CD4-positive, alpha-beta T cell treated with Interleukin-21 for 1 hour (primary cell): ENCODE measurements around the gene ALPL.

Experiments used
- DNase-seq: peaks from one replicate; pipeline ENCODE4 v3.0.0-alpha.2; 2020

The ALPL gene

DNA sequence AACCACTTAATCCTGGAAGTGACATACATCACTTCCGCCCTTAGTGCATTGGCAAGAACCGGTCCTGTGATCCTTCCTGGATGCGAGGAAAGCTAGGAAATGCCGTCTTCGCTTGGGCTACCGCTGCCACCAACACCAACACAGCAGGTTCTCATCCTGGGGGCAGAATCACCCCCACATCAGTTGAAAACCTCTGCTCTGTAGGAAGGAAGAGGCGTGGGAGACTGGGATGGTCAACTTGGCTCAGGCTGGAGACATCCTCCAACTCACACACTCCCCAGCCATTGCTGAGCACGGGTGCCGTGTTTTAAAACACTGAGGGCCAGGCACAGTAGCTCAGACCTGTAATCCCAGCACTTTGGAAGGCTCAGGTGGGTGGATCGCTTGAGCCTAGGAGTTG lies 74.9 kb downstream of the ALPL start:
- DNase-seq = no peak

DNA sequence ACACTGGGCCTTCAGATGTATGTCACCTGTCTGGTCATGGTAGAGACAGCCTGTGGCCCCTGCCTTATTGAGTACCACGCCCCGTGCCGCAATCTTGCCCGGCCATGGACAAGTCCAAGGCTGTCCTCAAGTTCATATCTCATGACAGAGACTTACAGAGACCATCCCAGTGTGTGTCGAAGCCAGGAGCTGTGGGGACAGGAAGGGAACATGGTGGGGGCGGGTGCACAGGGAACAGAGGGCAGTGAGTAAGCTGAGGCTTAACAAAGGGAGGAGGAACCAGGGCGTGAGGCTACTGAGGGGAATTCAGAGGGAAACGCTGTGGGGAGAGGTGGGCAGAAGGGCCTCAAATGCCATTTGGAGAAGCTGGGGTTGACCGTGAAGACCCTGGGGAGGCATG lies 75.8 kb downstream of the ALPL start:
- no peak for DNase-seq

DNA sequence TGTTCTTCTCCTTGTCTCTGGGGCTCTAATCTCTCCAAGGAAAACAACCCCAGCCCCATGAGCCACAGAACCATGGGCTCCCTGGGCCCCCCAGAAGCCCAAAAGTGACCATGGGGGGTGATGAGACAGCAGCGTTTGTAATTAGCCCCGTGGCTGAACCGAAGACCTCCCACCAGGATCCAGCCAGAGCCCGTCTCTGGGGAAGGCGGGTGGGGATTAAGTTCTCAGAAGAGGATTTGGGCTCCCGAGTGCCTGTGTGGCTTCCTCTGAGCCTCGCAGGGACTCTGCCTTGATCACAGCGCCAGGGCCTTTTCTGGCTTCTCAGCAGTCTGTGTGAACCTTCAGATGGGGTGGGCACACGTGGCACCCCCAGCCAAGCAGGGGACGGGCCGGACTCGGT lies 77.0 kb downstream of the ALPL start:
- DNase-seq = no peak

DNA sequence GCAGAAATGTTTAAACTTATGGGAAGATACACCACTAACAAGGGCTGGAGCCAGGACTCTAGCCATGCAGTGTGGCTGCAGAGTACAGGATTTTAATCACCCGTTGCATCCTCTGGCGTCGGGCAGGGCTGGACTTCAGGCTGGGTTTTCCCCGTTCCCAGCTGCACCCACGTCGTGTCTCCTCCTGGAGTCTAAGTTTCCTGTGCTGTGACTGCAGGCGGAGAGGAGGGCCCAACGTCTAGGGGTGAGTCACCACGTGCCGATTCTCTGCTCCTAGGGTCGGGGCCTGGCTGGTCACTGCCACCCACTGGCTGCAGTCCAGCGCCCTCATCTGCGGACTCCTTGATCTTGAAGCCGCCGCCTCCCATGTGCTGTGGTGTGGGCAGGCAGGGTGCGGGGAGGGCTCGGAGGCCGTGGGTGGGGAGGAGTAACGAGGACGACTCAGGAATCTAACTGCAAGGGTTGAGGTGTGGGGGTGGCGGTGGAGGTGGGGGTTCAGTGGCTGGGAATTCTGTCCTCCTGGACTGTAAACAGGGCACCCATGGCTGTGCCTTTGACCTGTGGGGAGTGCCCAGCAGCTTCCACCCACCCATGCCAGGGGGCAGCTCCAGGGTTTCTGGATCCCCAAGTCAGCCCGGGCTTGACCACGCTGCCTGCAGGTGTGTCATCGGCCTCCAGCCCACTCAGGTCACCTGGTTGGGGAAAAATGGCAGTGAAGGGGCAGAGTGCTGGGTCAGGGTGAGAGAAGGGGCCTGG lies 77.8 kb downstream of the ALPL start:
- DNase-seq = no peak

DNA sequence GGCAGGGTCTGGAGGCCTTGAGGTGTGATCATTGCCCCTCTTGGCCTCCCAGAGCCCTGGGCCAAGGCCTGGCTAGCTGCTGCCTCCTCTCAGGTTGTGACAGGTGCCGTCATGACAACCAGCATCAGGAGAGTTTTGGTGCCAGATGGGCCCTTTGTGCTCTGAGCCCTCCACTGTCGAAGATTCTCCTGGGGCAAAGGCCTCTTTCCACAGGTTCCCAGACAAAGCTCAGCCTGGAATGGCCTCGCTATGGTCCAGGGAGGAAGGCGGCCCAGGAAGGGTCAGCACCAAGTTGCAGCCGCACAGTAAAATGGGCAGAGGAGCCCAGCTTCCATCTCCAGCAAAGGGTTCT lies 78.4 kb downstream of the ALPL start:
- DNase-seq = no peak

DNA sequence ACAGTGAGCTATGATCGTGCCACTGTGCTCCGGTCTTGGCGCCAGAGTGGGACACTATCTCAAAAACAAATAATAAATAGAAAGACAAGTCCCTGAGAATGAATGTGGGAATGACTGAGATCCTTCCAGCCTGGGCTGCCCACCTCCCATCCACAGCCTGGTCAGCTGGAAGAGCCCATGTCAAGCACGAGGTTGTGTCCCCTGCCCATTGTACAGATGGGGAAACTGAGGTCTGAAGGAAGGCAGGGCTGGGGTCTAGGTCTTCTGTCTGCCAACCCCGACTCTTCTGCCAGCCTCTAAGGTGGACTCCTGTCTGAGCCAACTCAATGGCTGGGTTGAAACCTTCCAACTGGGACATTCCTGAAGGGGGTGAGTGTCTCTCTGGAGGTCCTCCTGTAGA lies 80.4 kb downstream of the ALPL start:
- DNase-seq = no peak

DNA sequence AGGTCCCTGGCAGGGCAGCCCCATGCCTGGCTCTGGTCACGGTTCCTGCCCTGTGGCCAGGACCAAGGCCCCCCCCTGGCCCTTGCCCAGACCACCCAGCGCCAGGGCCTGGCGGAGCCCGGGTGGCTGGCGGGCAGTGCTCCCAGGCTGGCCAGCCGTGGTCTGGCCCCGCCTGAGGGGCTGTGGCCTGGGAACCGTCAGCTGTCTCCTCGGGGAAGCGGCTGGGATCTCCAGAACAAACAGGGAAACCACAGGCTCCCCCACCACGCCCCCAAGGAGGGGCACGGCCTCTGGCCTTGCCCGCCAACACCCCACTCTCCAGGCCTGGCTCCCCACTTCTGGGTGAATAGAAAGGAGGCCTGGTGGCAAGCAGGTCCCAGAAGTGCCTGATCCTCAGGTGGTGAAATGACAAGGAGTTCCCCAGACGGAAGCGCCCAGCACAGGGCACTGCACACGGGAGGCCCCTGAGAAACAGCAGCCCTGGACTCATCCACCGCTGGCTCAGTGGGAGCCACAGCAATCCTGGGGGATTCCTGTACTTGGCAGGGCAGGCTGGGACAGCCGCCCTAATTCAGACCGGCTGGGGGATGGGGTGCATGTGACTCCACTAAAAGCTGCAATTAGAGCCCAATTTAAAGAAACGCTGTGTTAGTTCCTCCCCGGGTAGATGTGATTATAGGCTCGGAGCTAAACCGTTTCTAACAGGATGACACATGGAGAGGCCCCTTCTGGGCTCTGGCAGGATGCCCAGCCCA lies 81.1 kb downstream of the ALPL start:
- DNase-seq = no peak

DNA sequence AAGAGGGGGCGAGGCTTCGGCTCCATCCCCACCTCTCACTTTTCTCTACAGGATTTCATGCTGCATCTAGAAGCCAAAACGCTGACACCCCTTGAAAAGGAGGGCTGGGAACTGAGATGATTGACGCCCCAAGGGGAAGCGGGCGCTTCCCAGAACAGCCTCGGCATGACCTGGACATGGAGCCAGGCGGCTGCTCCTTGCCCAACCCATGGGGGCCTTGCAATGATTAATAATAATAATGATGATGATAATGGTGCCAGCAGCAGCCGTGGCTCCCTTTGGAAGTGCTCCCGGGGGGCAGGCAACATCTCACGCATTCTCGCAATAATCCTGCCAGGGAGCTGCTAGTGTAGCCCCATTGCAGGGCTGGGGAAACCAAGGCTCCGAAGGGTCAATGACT lies 81.7 kb downstream of the ALPL start:
- DNase-seq = no peak

DNA sequence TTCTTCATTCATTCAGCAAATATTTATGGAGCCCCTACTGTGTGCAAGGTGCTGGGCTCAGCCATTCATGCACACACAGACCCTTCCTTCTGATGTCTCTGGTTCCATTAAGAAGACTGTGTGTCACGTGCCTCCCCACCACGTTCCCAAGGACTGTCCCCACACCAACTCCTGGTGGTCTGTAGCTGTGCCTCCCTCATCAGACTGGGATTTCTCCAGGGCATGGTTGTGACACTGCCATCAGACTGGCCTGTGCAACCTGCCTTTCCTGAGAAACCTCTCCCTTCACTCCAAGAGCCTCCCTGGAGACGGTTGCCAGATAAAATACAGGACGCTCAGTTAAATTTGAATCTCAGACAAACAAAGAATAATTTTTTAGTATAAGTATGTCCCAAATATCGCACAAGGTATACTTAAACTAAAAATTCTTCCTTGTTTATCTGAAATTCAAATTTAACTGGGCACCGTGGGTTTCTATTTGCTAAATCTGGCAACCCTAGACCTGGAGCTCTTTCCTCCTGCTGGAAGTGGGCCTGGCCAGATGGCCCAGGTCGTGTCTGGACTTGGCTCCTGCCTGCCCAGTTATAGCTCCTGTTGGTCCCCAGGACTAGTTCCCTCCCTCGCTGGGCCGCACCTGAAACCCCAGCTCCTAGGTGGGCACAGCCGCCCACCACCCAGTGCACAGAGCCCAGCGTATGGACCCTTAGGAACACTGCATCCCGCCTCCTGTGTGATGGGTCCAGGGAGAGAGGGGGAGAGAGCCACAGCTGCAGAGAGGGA lies 83.1 kb downstream of the ALPL start:
- no peak for DNase-seq

DNA sequence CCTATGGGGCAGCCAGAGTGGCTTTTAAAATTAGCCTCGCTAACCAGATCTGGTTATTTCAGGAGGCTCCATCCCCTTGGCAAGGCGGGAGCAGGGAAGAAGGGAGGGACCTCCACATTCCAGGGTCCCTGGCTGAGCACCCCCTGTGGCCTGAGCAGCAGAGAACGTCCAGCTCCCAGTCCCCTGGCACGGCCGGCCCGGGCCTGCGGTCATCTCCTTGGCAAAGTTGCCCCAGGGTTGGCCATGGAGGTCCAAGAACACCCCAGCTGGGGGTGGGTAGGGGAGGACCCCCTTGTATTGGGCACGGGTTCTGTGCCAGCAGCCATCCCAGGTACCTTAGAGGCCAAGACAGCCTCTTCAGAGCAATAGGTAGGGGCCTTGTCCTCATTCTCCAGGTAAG lies 84.0 kb downstream of the ALPL start:
- DNase-seq = no peak

DNA sequence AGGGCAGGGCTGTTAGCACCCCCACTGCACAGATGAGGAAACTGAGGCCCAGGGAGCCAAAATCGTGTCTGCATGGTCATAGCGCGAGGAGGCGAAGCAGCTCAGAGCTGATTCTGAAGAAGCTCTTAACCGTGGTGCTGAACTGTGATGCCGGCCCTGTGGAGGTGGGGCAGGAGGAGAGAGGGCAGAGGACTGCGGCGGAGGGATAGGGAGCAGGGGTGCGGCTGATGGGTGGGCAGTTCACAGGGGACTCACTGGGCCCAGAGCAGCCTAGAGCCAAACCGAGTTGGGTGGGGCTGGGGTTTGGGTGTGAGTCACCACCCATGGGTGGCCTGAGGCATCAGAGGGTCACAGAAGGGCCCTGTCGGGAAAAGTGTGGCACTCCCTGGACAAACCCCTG lies 85.3 kb downstream of the ALPL start:
- DNase-seq = no peak

DNA sequence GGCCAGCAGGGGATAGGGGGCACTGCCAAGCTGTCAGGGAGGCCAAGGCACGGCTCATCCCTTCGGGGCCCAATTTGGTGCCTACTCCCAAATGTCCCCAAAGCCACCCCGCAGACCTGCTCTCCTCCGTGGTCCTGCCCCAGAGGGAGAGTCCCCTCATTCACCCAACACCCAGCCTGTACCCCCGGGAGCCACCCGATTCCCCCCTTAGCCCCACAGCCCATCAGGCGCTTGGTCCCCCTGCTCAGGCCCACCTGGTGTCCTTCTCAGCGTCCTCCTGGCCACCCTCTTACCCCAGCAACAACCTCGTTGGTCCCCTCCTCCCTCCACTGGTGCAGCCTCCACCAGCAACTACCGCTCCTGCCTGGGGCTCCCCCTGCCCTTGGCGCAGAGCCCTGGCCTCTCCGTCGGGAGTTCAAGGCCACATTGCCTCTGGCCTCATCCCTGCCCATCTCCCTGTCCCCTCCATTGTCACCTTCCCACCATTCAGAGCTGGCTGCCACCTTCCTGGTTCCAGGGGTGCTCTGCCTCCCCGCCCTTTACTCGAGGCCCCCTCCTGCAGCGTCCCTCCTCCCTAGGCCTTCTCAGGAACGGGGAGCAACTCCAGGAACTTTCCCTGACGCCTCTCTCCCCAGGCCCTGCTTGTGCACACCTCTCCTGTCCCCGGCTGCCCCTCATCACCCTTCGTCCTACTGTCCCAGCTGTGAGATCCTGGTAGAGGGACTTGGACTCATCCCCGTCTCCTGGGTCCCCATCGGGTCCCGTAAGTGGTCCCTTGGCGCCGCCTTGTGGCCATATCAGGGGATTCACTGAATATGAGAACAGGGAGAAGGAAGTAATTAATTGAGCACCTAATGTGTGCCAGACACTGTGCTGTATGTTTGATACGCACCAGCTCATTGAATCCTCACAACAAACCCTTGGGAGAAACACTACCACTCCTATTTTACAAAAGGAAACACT lies 86.0 kb downstream of the ALPL start:
- peak; percentile 30 for DNase-seq

DNA sequence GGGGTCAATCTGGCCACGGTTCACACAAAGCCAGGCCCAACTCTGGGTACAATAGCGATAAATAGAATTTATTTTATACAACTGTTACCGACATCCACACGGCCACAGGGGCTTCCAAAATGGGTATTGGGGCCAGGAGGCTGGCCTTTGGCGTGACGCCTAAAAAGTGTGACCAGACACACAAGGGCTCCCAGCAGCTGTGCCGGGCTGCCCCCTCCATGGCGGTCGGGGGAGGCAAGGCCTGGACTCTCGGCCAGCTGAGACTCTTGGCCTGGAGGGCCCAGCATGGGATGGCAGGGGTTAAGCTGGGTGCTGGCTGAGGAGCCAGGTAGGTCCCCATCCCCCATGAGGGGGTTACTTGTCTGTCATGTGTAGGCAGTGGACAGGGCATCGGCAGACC lies 87.0 kb downstream of the ALPL start:
- DNase-seq = no peak

DNA sequence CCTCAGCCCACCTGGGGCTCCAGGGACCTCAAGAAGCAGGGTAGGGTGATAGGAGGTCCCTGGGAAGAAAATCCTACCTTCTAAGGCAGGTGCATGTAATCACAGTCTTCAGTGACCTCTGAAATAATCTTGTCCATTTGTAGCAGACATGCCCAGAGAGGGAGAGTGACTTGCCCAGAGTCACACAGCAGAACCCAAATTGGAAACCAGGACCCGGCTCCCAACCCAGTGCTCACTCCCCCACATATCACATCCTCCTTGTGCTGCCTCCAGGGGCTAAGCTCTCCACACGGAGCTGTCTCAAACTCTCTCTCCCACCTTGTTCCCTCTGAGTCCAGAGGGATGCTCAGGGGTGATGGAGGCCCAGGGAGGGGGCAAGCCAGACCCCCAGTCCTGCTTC lies 87.4 kb downstream of the ALPL start:
- no peak for DNase-seq

DNA sequence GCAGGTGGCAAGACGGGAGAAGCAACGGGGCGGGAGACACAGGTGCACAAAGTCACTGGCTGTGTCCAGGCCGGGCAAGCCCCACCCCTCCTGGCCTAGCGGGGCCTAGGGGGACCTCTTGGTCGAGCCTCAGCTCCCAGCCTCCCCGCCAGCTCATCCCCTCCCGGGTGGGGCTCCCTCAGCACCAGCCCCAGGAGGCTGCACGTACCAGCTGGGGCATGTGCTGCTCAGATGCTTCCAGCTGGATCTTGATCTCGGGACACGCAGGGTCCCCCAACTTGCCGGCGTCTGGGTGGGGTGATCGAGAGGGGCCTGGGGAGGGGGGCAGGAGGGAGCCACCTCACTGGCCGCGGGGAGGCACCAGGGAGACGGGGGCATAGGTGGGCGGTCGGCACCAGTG lies 88.5 kb downstream of the ALPL start:
- DNase-seq = no peak

DNA sequence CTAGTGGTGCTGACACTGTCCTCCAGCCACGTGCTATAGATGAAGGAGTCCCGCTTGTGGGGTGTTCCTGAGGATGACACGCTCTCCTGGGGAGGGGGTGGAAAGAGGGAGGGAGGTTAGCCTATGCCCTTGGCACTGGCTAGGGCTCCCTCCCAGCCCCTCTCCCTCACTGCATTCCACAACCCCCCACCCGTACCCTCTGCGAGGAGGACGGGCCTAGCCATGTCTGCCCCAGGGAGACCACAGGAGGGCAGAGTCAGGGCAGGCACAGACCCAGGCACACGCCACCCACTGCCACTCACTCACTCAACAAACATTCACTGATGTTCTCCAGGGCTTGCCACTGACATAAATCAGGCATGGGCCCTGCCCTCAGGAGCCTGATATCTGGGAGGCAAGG lies 89.2 kb downstream of the ALPL start:
- DNase-seq = no peak

DNA sequence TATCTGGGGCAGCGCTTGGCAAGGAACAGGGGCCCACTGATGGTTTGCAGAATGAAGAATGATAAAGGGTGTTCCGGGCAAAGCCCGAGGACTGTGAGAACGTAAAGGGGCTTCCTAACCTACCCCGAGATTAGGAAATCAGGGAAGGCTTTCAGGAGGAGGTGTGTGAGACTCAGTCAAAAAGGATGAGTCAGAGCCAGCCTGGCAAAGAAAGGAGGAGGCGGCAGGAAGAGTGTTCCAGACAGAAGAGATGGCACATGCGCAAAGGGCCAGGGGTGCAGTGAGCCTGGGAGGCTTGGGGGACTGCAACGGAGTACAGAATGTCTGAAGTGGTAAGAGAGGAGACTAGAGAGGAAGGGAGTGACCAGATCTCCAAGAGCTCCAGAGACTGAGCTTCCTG lies 89.7 kb downstream of the ALPL start:
- DNase-seq = no peak

DNA sequence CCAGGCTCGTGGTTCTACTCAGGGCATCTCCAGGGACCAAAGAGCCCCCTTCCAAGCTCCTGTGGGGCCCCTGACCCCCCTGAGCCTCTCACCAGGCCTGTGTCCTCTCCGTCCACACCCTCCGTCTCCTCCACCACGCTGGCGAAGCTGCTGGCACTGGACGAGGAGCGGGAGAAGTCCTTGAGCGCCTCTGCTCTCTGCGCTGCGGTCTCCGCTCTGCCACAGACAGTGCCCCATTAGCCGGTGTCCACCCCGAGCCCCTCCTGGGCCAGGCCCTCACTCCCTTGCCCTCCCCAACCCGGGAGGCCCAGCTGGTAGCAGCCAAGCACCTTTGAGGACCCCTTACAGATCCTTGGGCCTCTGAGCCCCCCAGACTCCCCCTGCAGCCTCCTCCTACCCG lies 90.2 kb downstream of the ALPL start:
- no peak for DNase-seq

DNA sequence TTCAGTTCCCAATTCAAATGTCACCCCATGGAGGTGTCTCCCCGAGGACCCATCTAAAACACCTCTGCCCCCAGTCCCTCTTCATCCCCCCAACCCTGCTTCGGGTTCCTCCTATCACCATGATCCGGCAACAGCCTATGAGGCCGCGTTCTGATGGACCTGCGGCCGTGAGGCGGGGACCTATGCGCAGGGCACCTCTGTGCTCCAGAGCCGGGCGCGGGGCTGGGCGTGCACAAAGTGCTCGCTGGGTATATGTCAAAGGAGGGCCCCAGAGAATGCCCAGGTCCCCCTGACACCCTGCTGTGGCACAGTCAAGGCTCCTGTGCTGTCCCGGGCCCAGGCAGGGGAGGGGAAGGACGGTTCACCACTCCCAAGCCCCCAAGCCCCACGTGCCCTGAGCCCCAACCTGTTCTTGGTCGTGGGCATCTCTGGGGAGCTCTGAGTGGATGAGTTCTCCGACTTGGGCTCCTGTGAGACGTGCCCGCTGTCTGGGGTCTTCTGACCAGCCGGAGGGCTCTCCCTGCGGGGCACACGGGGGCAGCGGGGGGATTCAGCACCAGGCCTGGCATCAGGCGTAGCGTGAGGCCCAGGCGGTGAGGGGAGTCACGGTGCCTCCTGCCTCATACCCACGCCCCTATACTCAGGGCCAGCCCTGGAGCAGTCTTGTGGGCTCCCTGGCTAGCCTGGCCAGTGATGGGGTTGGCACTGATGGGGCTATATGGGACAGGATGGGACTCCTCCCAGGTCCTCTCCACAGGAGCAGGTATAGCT lies 92.2 kb downstream of the ALPL start:
- DNase-seq = no peak

DNA sequence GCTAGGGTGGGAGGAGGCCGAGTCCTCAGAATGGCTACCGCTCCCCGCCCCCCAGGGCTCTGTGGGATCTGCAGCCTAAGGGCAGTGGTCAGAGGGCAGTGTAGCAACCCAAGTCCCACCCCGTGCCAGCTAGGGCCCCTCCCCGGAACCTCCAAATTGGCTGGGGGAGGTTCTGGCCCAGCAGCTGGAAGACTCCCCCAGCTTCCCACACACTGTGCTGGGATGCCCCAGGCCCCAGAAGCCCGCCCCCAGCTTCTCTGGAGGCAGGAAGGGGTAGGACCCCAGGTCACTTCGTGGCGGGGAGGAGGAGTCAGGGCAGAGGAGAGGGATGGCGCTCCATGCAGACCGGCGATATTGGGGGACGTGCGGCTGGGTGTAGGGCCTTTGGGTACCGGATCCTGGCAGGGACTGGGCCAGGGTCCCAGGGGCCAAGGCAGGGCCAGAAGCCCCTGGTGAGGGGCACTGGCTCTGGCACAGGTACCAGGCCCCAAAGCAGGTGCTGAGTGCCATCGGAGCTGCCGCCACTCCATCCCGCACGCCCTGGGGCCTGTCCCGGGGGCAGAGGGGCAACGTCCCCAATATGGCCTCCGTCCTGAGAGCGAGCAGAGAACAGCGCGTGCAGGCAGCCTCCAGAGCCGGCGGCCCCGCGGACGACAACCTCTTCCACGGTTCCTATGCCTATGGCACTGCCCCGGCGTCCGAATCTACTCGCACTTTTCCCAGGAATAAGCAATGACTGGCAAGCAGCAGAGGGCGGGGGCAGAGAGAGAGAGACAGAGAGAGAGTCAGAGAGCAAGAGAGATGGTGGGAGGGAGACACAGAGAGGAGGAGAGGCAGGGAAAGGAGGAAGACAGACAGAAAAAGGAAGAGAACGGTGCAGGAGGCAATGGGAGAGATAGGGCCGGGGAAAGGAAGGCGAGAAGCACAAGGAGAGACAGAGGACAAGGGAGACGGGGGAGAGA lies 94.2 kb downstream of the ALPL start:
- DNase-seq = no peak
